Endothelial cell of umbilical vein (primary cell): Measurements from ENCODE around the gene JAKMIP3.

Experiments
- CTCF ChIP-seq, 2 donors: IDR thresholded peaks; 1 replicate in 1 of 2; 2 replicates in 1 of 2; pipeline ENCODE4 v1.5.1; 2011; ENCODE audit warnings: low read length in 2 of 2, mild to moderate bottlenecking in 2 of 2, moderate library complexity in 2 of 2, control low read depth in 1 of 2, inconsistent platforms in 1 of 2, low read depth in 1 of 2; ENCODE audit not compliant: insufficient read depth in 1 of 2; ENCODE audit errors: extremely low read depth in 1 of 2
- FOS ChIP-seq: IDR thresholded peaks from 2 replicates; pipeline ENCODE4 v1.6.1; 2011; ENCODE audit warnings: mild to moderate bottlenecking, low read length, moderate library complexity, borderline replicate concordance; ENCODE audit not compliant: insufficient read depth
- JUN ChIP-seq: IDR thresholded peaks from 2 replicates; pipeline ENCODE4 v1.6.1; 2011; ENCODE audit warnings: borderline replicate concordance, low read depth; ENCODE audit not compliant: insufficient read length, insufficient read depth
- MAX ChIP-seq: IDR thresholded peaks from 2 replicates; pipeline ENCODE4 v1.6.1; 2011; ENCODE audit not compliant: insufficient read depth, insufficient read length
- POLR2AphosphoS5 ChIP-seq: IDR thresholded peaks from 2 replicates; pipeline ENCODE4 v1.6.1; 2012; ENCODE audit warnings: low read depth, mild to moderate bottlenecking, control low read depth, low read length, moderate library complexity; ENCODE audit not compliant: insufficient read depth

DNA sequence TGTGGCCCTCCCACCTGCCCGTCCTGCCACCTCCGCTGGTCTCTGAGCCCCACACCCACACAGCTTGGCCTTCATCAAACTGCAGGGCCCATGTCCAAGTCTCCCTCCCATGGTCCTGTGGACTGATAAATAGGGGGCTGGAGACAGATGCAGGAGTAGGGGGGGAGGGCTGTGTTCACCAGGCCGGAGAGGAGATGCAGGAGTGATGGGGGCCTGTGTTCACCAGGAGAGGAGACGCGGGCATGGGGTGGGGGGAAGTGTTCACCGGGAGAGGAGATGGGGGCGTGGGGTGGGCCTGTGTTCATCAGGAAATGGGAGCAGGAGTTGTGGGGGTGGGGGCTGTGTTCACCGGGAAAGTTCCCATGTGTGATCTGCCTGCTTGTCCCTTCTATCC, 37.0 kb downstream of the JAKMIP3 start:
- no peak for TF ChIP-seq CTCF (IDR thresholded peaks at IDR 0.05; ENCODE audit: extremely low read depth in 1 of 2, insufficient read depth in 1 of 2, low read depth in 1 of 2, low read length in 2 of 2)
- no peak for TF ChIP-seq POLR2AphosphoS5
- no peak for TF ChIP-seq MAX
- no peak for TF ChIP-seq FOS
- no peak for TF ChIP-seq JUN
